GM10248 (cell line): ENCODE data around the gene ESR2.

Source experiments
- CTCF ChIA-PET: fragments of 300-600 bp; sonication (Branson Sonifier 250); formaldehyde crosslinking; extraction: SDS; loops from one replicate; lab custom pipeline; 2021; ENCODE audit warnings: antibody characterized with exemption; lab: Yijun Ruan, JAX
- POLR2A ChIA-PET: fragments of 350-650 bp; sonication (Branson Sonifier 250); formaldehyde crosslinking; extraction: SDS; loops from one replicate; lab custom pipeline; 2020; ENCODE audit warnings: antibody characterized with exemption; lab: Yijun Ruan, JAX
- DNase-seq: peaks from one replicate; pipeline ENCODE4 v3.0.0; 2012; ENCODE audit errors: extremely low spot score
- TF ChIP-seq, protein P1 (sequence below): IDR thresholded peaks from 2 replicates; pipeline ENCODE4 v1.5.1; 2012; ENCODE audit warnings: mild to moderate bottlenecking, low read depth; ENCODE audit errors: extremely low read depth, missing control alignments, control extremely low read depth

The ESR2 gene

DNA sequence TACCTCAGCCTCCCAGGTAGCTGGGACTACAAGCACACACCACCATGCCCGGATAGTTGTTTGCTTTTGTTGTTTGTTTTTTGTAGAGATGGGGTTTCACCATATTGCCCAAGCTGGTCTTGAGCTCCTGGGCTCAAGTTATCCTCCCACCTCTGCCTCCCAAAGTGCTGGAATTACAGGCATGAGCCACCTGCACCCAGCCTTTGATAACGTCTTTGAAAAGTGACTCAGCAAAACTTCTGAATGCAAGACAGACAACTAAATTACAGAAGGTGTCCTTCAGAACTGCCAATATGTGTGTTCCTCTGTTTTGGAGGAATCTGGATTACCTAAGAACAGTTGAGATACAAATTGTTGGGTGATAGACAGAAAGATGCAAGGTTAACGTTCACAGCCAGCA, 99.8 kb downstream of the ESR2 start:
- TF ChIP-seq, protein P1, sequence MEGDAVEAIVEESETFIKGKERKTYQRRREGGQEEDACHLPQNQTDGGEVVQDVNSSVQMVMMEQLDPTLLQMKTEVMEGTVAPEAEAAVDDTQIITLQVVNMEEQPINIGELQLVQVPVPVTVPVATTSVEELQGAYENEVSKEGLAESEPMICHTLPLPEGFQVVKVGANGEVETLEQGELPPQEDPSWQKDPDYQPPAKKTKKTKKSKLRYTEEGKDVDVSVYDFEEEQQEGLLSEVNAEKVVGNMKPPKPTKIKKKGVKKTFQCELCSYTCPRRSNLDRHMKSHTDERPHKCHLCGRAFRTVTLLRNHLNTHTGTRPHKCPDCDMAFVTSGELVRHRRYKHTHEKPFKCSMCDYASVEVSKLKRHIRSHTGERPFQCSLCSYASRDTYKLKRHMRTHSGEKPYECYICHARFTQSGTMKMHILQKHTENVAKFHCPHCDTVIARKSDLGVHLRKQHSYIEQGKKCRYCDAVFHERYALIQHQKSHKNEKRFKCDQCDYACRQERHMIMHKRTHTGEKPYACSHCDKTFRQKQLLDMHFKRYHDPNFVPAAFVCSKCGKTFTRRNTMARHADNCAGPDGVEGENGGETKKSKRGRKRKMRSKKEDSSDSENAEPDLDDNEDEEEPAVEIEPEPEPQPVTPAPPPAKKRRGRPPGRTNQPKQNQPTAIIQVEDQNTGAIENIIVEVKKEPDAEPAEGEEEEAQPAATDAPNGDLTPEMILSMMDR: no peak
- POLR2A ChIA-PET: no interaction called here
- DNase-seq: no peak
- CTCF ChIA-PET: interaction anchor here (1.1 to 1.8 kb wide), 4 partner anchors 13 to 57 kb away, joined by 3 to 5 read pairs (median 4); no protein-coding TSS in a partner anchor

DNA sequence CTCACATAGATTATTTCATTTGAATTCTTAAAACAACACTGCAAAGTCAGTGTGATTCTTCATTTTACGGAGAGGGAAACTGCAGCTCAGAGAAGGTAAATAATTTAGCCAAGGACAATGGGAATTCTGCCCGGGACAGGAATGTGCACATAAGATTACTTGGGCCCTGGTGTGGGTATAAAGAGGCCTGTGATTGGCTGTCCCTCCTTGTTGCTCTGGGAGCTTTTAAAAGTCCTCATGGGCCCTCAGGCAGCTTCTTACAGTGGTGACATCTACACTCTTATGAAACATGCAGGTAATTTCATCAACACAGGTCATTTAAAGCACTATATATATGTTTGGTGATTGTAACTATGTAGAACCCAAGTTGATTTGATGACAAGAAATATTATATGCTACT, 100.3 kb downstream of the ESR2 start:
- TF ChIP-seq, protein P1: no peak
- ChIA-PET POLR2A (no interaction called here), CTCF (interaction anchor here (1.1 to 1.8 kb wide), 4 partner anchors 13 to 56 kb away, joined by 3 to 5 read pairs (median 4); no protein-coding TSS in a partner anchor)
- DNase-seq: no peak

DNA sequence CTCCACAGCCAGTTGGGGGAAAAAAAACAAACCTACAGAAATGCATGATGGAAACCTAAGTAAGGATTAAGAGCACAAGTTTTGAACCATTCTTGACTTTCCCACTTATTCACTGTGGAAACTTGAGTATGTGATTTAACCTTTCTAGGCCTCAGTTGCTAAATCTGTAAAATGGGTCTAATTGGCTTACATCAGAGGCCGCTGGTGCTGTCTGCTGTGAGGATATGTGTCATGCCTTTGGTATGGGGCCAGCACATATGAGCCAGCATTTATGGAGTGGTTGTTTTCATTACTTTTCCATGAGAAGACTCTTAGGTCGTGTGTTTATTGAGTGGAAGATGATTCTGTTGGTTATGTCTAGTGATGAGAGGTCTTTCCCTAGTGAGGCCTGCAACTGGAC, 102.4 kb downstream of the ESR2 start:
- ChIA-PET CTCF (interaction anchor here (1.0 to 2.8 kb wide), 4 partner anchors 8 to 112 kb away, joined by 4 to 10 read pairs (median 4); no protein-coding TSS in a partner anchor), POLR2A (no interaction called here)
- TF ChIP-seq, protein P1: no peak
- DNase-seq: no peak

DNA sequence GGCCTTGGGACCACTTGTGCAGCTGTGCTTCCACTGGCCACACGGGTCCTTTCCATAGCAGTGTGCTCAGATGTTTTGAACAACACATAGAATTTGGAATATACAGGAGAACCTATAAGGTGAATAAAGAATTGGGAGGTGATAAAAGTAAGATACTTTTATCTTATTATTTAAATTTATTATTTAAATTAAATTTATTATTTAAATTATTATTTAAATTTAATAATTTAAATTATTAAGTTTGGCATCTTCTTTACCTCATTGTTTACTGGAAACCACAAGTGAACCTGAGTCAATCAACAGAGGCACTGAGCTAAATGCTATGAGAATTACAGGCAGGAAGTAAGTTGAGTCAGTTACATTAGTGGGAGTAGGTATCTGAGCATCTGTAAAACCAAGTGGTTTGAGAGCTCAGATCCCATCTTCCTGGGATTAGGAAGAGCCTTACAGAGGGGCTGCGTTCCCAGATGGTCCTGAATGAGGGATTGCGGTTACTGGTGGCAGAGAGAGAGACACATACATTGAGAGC, 103.1 kb downstream of the ESR2 start:
- DNase-seq: no peak
- CTCF ChIA-PET: interaction anchor here (1.0 to 2.8 kb wide), 4 partner anchors 11 to 113 kb away, joined by 3 to 10 read pairs (median 4); no protein-coding TSS in a partner anchor
- TF ChIP-seq, protein P1: no peak
- POLR2A ChIA-PET: no interaction called here

DNA sequence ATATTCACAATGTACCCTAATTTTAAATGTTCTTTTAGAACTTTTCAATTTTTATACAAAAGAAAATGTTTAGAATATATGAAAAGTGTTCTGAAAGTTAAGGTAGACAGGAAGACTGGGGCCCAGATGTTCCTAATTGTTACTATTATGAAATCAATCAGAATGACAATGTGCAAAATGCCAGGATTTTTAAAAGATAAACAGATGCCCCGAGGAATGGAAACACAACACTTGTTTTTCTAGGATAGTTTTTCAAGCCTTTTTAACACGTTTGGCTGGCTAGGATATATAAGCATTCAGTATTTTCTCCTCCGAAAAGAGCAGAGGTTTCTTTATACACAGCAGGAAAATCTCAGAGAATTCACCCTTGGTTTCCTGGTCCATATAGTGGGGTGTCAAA, 106.8 kb downstream of the ESR2 start:
- POLR2A ChIA-PET: interaction anchor here (0.6 kb wide), 1 partner anchor 39 kb away, joined by 3 read pairs; no protein-coding TSS in a partner anchor
- DNase-seq: no peak
- TF ChIP-seq, protein P1: no peak
- CTCF ChIA-PET: no interaction called here

DNA sequence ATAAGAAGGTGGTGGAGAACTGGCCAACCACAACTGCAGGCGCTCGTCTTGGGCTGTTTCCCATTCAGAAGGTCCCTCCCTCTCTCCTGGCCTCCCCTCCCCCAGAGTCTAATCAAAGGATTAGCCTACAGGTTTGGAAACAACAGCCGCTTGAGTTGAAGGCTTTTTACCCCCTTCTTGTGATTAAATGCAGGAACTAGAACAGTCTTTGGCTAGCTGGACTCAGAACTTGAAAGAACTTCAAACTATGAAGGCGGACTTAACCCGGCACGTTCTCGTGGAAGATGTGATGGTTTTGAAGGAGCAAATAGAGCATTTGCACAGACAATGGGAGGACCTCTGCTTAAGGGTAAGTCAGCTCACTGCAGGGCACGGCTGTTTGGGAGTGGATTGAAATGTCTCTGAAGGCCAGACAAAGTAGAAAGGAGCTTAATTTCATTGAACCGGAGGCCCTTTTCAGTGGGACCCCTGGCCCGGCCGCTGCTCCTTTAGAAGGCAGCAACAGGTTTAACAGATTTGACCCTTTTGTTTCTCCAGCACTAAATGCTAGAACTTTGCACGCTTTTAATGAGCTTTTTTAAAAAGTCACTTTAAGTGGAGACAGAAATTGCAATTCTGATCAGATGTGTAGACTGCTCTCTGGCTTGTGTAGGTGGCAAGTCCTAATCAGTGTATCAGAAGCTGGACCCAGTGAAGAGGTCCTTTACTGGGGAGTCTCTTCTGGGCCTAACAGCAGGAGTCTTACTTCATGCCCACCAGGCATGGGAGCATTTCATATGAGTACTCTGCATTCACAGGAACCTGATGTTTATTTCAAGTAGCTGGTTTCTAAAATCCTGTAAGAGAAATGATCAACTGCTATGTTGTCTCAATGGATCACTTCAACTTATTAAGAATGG, 107.7 kb downstream of the ESR2 start:
- no peak for DNase-seq
- ChIA-PET POLR2A (interaction anchor here (0.6 kb wide), 1 partner anchor 39 kb away, joined by 3 read pairs; no protein-coding TSS in a partner anchor), CTCF (interaction anchor here (1.4 kb wide), 1 partner anchor 49 kb away, joined by 6 read pairs; no protein-coding TSS in a partner anchor)
- TF ChIP-seq, protein P1: no peak
